Measurements from ENCODE around the gene PUDP.

DNA sequence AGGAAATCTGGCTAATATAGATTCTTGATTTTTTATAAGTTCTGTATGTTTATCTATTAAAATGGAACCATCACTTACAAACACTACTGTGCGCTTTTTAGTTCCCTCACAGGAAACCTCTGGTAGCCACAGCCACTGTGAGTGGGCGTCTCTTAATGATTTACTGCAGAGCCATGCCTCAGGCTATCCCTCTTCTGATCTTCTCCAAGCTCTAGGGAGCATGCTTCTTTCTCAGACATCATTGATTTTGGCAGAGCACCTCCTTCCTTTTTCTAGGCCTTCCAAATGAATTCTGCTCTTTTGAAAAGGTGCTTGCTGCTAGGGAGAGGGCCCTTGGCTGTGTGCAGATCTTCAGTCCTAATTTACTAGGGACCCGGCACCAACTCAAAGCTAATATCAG lies 61.6 kb downstream of the PUDP start:
- TF ChIP-seq, protein P1, sequence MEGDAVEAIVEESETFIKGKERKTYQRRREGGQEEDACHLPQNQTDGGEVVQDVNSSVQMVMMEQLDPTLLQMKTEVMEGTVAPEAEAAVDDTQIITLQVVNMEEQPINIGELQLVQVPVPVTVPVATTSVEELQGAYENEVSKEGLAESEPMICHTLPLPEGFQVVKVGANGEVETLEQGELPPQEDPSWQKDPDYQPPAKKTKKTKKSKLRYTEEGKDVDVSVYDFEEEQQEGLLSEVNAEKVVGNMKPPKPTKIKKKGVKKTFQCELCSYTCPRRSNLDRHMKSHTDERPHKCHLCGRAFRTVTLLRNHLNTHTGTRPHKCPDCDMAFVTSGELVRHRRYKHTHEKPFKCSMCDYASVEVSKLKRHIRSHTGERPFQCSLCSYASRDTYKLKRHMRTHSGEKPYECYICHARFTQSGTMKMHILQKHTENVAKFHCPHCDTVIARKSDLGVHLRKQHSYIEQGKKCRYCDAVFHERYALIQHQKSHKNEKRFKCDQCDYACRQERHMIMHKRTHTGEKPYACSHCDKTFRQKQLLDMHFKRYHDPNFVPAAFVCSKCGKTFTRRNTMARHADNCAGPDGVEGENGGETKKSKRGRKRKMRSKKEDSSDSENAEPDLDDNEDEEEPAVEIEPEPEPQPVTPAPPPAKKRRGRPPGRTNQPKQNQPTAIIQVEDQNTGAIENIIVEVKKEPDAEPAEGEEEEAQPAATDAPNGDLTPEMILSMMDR (IDR thresholded peaks at IDR 0.05) = no peak
- no peak for TF ChIP-seq POLR2A (IDR thresholded peaks at IDR 0.05)
